ENCODE results near the gene SDC3.

- TF ChIP-seq EZH2 (IDR thresholded peaks at IDR 0.05; ENCODE audit: low read length, unreplicated experiment) = no peak
- TF ChIP-seq CTCF (conservative IDR thresholded peaks at IDR 0.05; ENCODE audit: low read depth, low read length) = no peak
- TF ChIP-seq EZH2phosphoT487 (IDR thresholded peaks at IDR 0.05; ENCODE audit: borderline replicate concordance, low read length) = no peak
Observed at GRCh38 chr1:30889511-30889910, 19.0 kb downstream of the SDC3 start.
